ENCODE measurements around the gene JMJD6.
"Not testable (repeated sequence)": the region's sequence is repeated elsewhere in the genome, so short reads cannot be mapped to it uniquely, and the experiment has no call there.

DNA sequence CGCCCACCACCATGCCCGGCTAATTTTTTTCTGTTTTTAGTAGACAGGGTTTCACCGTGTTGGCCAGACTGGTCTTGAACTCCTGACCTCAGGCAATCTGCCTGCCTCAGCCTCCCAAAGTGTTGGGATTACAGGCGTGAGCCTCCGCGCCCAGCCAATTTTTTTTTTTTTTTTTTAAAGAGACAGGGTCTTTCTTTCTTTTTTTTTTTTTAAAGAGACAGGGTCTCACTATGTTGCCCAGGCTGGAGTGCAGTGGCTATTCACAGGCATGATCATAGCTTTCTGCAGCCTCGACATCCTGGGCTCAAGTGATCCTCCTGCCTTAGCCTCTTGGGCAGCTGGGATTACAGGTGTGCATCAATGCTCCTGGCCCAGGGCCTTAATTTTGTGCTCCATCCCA lies 14.1 kb downstream of the JMJD6 start:
- TF ChIP-seq POLR2AphosphoS5 (IDR thresholded peaks at IDR 0.05; ENCODE audit: low read depth, low read length); CTCF (IDR thresholded peaks at IDR 0.05); SIN3A (IDR thresholded peaks at IDR 0.05; ENCODE audit: borderline replicate concordance, insufficient read depth, low read depth, low read length): not testable (repeated sequence)
- TF ChIP-seq, protein P1, sequence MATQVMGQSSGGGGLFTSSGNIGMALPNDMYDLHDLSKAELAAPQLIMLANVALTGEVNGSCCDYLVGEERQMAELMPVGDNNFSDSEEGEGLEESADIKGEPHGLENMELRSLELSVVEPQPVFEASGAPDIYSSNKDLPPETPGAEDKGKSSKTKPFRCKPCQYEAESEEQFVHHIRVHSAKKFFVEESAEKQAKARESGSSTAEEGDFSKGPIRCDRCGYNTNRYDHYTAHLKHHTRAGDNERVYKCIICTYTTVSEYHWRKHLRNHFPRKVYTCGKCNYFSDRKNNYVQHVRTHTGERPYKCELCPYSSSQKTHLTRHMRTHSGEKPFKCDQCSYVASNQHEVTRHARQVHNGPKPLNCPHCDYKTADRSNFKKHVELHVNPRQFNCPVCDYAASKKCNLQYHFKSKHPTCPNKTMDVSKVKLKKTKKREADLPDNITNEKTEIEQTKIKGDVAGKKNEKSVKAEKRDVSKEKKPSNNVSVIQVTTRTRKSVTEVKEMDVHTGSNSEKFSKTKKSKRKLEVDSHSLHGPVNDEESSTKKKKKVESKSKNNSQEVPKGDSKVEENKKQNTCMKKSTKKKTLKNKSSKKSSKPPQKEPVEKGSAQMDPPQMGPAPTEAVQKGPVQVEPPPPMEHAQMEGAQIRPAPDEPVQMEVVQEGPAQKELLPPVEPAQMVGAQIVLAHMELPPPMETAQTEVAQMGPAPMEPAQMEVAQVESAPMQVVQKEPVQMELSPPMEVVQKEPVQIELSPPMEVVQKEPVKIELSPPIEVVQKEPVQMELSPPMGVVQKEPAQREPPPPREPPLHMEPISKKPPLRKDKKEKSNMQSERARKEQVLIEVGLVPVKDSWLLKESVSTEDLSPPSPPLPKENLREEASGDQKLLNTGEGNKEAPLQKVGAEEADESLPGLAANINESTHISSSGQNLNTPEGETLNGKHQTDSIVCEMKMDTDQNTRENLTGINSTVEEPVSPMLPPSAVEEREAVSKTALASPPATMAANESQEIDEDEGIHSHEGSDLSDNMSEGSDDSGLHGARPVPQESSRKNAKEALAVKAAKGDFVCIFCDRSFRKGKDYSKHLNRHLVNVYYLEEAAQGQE (IDR thresholded peaks at IDR 0.05; ENCODE audit: insufficient read depth in 1 of 2, low read depth in 2 of 2, low read length in 1 of 2) = not testable (repeated sequence)
